Gastroesophageal sphincter (tissue), 4 donors: ENCODE measurements around the gene TNFRSF12A. TPM values are rescaled to one million over a fixed set of nuclear protein-coding genes. Genes with fewer than 3 reads are reported as not detected.

Source experiments
- ATAC-seq: fragments of 150-250 bp; one replicate; pipeline ENCODE4 v1.9.1; 2016; ENCODE audit warnings: mild to moderate bottlenecking, moderate library complexity
- H3K27ac ChIP-seq, 4 donors: fragments of 200-600 bp; sonication (generic) in 3 of 4; 1 replicate in 3 of 4; 2 replicates in 1 of 4; pipeline ENCODE4 v1.5.1; 2016 to 2019
- H3K27me3 ChIP-seq: fragments of 200-600 bp; sonication (generic); one replicate; pipeline ENCODE4 v1.5.1; 2019
- H3K36me3 ChIP-seq, 2 donors: fragments of 200-600 bp; sonication (generic); one replicate each; pipeline ENCODE4 v1.5.1; 2019; ENCODE audit warnings: control low read depth in 1 of 2
- H3K4me1 ChIP-seq, 3 donors: fragments of 200-600 bp; sonication (generic); 1 replicate in 2 of 3; 2 replicates in 1 of 3; pipeline ENCODE4 v1.5.1; 2016 to 2019; ENCODE audit warnings: control low read depth in 2 of 3
- H3K4me3 ChIP-seq, 2 donors: fragments of 200-600 bp; sonication (generic); one replicate each; pipeline ENCODE4 v1.5.1; 2019; ENCODE audit warnings: mild to moderate bottlenecking in 1 of 2, moderate library complexity in 1 of 2
- H3K9me3 ChIP-seq, 3 donors: fragments of 200-600 bp; sonication (generic); one replicate each; pipeline ENCODE4 v1.5.1; 2017 to 2019; ENCODE audit warnings: control low read depth in 2 of 3
- EP300 ChIP-seq: sonication (generic); formaldehyde crosslinking; IDR thresholded peaks from one replicate; pipeline ENCODE4 v1.6.1; 2017; ENCODE audit warnings: antibody characterized with exemption, mild to moderate bottlenecking
- POLR2A ChIP-seq, 2 donors: fragments of 450-650 bp; IDR thresholded peaks; one replicate each; pipeline ENCODE4 v1.6.1; 2017; ENCODE audit warnings: antibody characterized with exemption in 2 of 2, mild to moderate bottlenecking in 2 of 2, moderate library complexity in 1 of 2
- POLR2AphosphoS5 ChIP-seq: sonication (generic); formaldehyde crosslinking; IDR thresholded peaks from one replicate; pipeline ENCODE4 v1.6.1; 2017; ENCODE audit warnings: antibody characterized with exemption
- WGBS, 2 donors: methylation state at CpG; one replicate each; pipeline ENCODE4 v1.1.5; 2018; ENCODE audit warnings: low coverage in 1 of 2; 5-methylcytosine and 5-hydroxymethylcytosine counted together
- total RNA-seq, 4 donors: library from RNA; depleted of rRNA; stranded (reverse); fragments of >200 nt; gene quantifications; one replicate each; pipeline ENCODE4 v1.1.0, GENCODE V29; 2016
- TF ChIP-seq, protein P1 (sequence below), 4 experiments: fragments of 200-600 bp in 2 of 4; fragments of 450-650 bp in 2 of 4; sonication (generic) in 1 of 4; IDR thresholded peaks; one replicate each; pipeline ENCODE4 v1.5.1; 2017 to 2019; ENCODE audit warnings: antibody characterized with exemption in 4 of 4, mild to moderate bottlenecking in 2 of 4, moderate library complexity in 2 of 4

Gene TNFRSF12A
- total RNA-seq, 4 donors from 2014 or later, result 26.0 to 135 (median 72.2) TPM

DNA sequence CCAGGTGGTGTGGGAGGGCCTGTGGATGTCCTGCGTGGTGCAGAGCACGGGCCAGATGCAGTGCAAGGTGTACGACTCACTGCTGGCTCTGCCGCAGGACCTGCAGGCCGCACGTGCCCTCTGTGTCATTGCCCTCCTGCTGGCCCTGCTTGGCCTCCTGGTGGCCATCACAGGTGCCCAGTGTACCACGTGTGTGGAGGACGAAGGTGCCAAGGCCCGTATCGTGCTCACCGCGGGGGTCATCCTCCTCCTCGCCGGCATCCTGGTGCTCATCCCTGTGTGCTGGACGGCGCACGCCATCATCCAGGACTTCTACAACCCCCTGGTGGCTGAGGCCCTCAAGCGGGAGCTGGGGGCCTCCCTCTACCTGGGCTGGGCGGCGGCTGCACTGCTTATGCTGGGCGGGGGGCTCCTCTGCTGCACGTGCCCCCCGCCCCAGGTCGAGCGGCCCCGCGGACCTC, 6.6 kb upstream of the TNFRSF12A start:
- Histone ChIP-seq H3K36me3 (no peaks in the 10 kb centered on the region), H3K4me1 (peaks cover 0 to 9% (median 0%) of the 10 kb centered on the region in 3 donors), H3K27me3 (peaks cover 93% of the 10 kb centered on the region), H3K4me3 (no peak overlapping the region), H3K27ac (no peak overlapping the region), H3K9me3 (no peaks in the 10 kb centered on the region)
- no CpG with 5 or more reads among the region's 27 CpGs for WGBS, 2 donors
- TF ChIP-seq, protein P1, sequence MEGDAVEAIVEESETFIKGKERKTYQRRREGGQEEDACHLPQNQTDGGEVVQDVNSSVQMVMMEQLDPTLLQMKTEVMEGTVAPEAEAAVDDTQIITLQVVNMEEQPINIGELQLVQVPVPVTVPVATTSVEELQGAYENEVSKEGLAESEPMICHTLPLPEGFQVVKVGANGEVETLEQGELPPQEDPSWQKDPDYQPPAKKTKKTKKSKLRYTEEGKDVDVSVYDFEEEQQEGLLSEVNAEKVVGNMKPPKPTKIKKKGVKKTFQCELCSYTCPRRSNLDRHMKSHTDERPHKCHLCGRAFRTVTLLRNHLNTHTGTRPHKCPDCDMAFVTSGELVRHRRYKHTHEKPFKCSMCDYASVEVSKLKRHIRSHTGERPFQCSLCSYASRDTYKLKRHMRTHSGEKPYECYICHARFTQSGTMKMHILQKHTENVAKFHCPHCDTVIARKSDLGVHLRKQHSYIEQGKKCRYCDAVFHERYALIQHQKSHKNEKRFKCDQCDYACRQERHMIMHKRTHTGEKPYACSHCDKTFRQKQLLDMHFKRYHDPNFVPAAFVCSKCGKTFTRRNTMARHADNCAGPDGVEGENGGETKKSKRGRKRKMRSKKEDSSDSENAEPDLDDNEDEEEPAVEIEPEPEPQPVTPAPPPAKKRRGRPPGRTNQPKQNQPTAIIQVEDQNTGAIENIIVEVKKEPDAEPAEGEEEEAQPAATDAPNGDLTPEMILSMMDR (IDR thresholded peaks at IDR 0.05), result no peak
- TF ChIP-seq EP300 (no peak), POLR2AphosphoS5 (no peak), POLR2A (IDR thresholded peaks at IDR 0.05) (no peak)
- no peak for ATAC-seq

GRCh38 chr16:3013998-3014690, 6.0 kb upstream of the TNFRSF12A start:
- Histone ChIP-seq H3K9me3 (no peaks in the 10 kb centered on the region), H3K4me1 (peaks cover 0 to 9% (median 0%) of the 10 kb centered on the region in 3 donors), H3K27me3 (peaks cover 93% of the 10 kb centered on the region), H3K27ac (no peak overlapping the region), H3K4me3 (no peak overlapping the region), H3K36me3 (no peaks in the 10 kb centered on the region)
- TF ChIP-seq POLR2A (IDR thresholded peaks at IDR 0.05) (no peak), POLR2AphosphoS5 (no peak), EP300 (no peak)
- TF ChIP-seq, protein P1 (IDR thresholded peaks at IDR 0.05), result no peak
- 0 to 38% methylated on average over 1 to 2 of the region's 12 CpGs for WGBS, 2 donors
- no peak for ATAC-seq

DNA sequence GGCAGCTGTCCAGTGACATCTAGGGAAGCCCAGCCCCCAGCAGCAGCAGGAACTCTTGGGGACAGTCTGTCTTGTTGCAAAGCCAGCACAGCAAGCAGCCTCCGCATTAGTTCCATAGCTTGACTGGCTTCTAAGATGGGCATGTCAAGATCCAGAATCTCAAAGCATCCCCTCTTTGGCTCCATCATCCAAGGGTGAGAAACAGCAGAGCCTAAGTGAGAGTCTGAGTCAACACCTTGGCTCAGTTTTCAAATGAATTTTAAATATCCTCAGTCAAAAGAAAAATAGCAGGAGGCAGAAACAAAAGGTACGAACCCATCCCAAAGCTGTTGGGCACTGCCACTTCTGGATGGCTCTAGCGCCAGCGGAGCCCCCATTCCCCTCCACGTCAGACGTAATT, 5.2 kb upstream of the TNFRSF12A start:
- ATAC-seq, result no peak
- H3K9me3 ChIP-seq, result no peaks in the 10 kb centered on the region
- no peaks in the 10 kb centered on the region for H3K36me3 ChIP-seq
- no peak for TF ChIP-seq POLR2AphosphoS5
- no peak for TF ChIP-seq POLR2A (IDR thresholded peaks at IDR 0.05)
- TF ChIP-seq, protein P1 (IDR thresholded peaks at IDR 0.05), result no peak
- no peak for TF ChIP-seq EP300
- H3K4me1 ChIP-seq, result peaks cover 0 to 16% (median 4%) of the 10 kb centered on the region in 3 donors
- no peak overlapping the region for H3K27ac ChIP-seq
- peaks cover 88% of the 10 kb centered on the region for H3K27me3 ChIP-seq
- 70 to 73% methylated on average over 2 of the region's 6 CpGs for WGBS, 2 donors
- H3K4me3 ChIP-seq, result no peak overlapping the region

DNA sequence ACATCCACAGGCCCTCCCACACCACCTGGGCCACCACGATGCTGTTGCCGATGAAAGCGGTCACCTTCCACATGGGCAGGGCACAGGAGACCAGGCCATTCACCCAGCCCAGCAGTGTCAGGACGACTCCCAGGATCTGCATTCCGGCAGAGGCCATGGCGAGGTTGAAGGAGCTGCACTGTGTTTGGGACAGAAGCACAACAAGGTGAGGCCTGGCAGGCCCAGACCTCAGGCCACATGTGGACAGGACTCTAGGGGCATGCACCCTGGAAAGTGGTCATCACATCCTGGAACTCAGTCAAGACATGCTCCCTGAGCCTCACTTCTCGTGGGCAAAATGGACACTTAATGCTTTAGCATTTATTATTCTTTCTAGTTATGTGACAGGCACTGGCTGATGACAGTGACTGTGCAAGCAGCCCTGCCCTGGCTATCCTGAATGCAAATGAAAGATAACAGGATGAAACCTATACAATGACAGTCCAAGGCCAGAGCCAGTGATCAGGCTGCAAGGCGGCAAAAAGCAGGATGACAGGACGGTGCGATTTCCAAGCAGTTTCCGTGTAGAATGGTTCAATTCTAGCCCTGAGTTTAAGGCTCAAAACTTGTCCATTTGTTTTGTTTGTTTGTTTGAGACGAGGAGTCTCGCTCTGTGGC, 4.2 kb upstream of the TNFRSF12A start:
- Histone ChIP-seq H3K27me3 (peaks cover 78% of the 10 kb centered on the region), H3K9me3 (no peaks in the 10 kb centered on the region), H3K4me3 (no peak overlapping the region), H3K4me1 (peaks cover 0 to 27% (median 4%) of the 10 kb centered on the region in 3 donors), H3K36me3 (no peaks in the 10 kb centered on the region), H3K27ac (no peak overlapping the region)
- 89 to 97% methylated on average over 5 to 7 of the region's 13 CpGs for WGBS, 2 donors
- no peak for TF ChIP-seq POLR2AphosphoS5
- no peak for TF ChIP-seq POLR2A (IDR thresholded peaks at IDR 0.05)
- TF ChIP-seq, protein P1 (IDR thresholded peaks at IDR 0.05), result no peak
- no peak for TF ChIP-seq EP300
- no peak for ATAC-seq
